K562 (cell line): ENCODE measurements around the gene FOSL1. TPM values are rescaled to one million over a fixed set of nuclear protein-coding genes. Genes with fewer than 3 reads are reported as not detected.
A peak's percentile ranks its signal among the peaks of the same experiment; 100 is the strongest.

ENCODE experiments used
- E2F3 ChIP-seq: fragments of 250-450 bp; sonication (Bioruptor Pico); IDR thresholded peaks from 2 replicates; pipeline ENCODE4 v1.4.0; 2020; ENCODE audit warnings: mild to moderate bottlenecking
- FUS ChIP-seq: fragments of 200-400 bp; formaldehyde crosslinking; optimal IDR thresholded peaks from 2 replicates; pipeline ENCODE3; 2017; ENCODE audit warnings: low read depth, low read length
- KDM4B ChIP-seq, 2 experiments: fragments of 450-650 bp in 1 of 2; sonication (generic) in 1 of 2; IDR thresholded peaks; 2 replicates each; pipeline ENCODE4 v1.6.1; 2016 to 2017; ENCODE audit warnings: borderline replicate concordance in 2 of 2, antibody characterized with exemption in 1 of 2, low read depth in 1 of 2, mild to moderate bottlenecking in 1 of 2
- PHTF2 ChIP-seq: fragments of 250-450 bp; sonication (Bioruptor Pico); IDR thresholded peaks from 2 replicates; pipeline ENCODE4 v1.5.0; 2021; ENCODE audit warnings: mild to moderate bottlenecking
- POLR3G ChIP-seq: IDR thresholded peaks from 2 replicates; pipeline ENCODE4 v1.6.1; 2011; ENCODE audit not compliant: insufficient read length, insufficient replicate concordance; ENCODE audit errors: extremely low read depth
- SNIP1 ChIP-seq: fragments of 450-650 bp; IDR thresholded peaks from 2 replicates; pipeline ENCODE4 v1.7.1; 2017; ENCODE audit warnings: low read depth, mild to moderate bottlenecking
- STAT5A ChIP-seq: IDR thresholded peaks from 2 replicates; pipeline ENCODE4 v1.6.1; 2012; ENCODE audit warnings: low read length, inconsistent platforms, borderline replicate concordance
- THRAP3 ChIP-seq: fragments of 450-650 bp; IDR thresholded peaks from 2 replicates; pipeline ENCODE4 v1.6.1; 2016; ENCODE audit warnings: mild to moderate bottlenecking, inconsistent platforms, borderline replicate concordance
- ZNF263 ChIP-seq: sonication (generic); formaldehyde crosslinking; IDR thresholded peaks from 2 replicates; pipeline ENCODE4 v1.8.0; 2022; ENCODE audit warnings: mild to moderate bottlenecking, missing genetic modification reagents, borderline replicate concordance
- ZNF589 ChIP-seq: fragments of 200-800 bp; sonication (Bioruptor generic); IDR thresholded peaks from 2 replicates; pipeline ENCODE4 v1.6.1; 2016; ENCODE audit warnings: low read depth, missing genetic modification characterization, missing compliant biosample characterization
- polyA plus RNA-seq, 8 experiments: library from polyadenylated mRNA; depleted of rRNA in 4 of 8; stranded (reverse) in 5 of 8; unstranded in 3 of 8; fragments of >200 nt; fragmentation: Nextera tagmentation in 2 of 8; fragmentation: Illumina TruSeq in 1 of 8; extraction: Ambion mirVana in 2 of 8; extraction: Trizol in 1 of 8; gene quantifications; 2 replicates each; pipeline versions ENCODE4 v1.2.1 to v1.2.3, GENCODE V29; 2011 to 2014; ENCODE audit warnings: inconsistent platforms in 1 of 8, missing spikeins in 1 of 8
- total RNA-seq, 7 experiments: library from RNA; depleted of rRNA in 6 of 7; stranded (reverse); fragments of >200 nt in 6 of 7; fragmentation: Illumina TruSeq in 2 of 7; extraction: Trizol in 2 of 7; gene quantifications; 2 replicates each; pipeline versions ENCODE4 v1.2.1 to v1.2.3, GENCODE V29; 2011 to 2021; ENCODE audit warnings: low replicate concordance in 1 of 7
- TF ChIP-seq, protein P1 (sequence below): IDR thresholded peaks from 2 replicates; pipeline ENCODE4 v1.6.1; 2016; ENCODE audit warnings: missing genetic modification characterization, missing compliant biosample characterization
- TF ChIP-seq, protein P2 (sequence below), 2 experiments: fragments of 150-350 bp in 1 of 2; IDR thresholded peaks; 2 replicates each; pipeline ENCODE4 v1.6.1; 2012 to 2016; ENCODE audit warnings: low read depth in 2 of 2, low read length in 2 of 2, mild to moderate bottlenecking in 1 of 2, moderate library complexity in 1 of 2
- TF ChIP-seq, protein P3 (sequence below): sonication (generic); formaldehyde crosslinking; IDR thresholded peaks from 2 replicates; pipeline ENCODE4 v1.8.1; 2023; ENCODE audit warnings: mild to moderate bottlenecking, missing genetic modification reagents
- TF ChIP-seq, protein P4 (sequence below), 2 experiments: IDR thresholded peaks; 2 replicates each; pipeline ENCODE4 v1.6.1; 2012; ENCODE audit warnings: improper control_type of control experiment in 2 of 2, low read depth in 2 of 2, low read length in 2 of 2, borderline replicate concordance in 1 of 2
- TF ChIP-seq, protein P5 (sequence below): fragments of 250-450 bp; sonication (Bioruptor Pico); IDR thresholded peaks from 2 replicates; pipeline ENCODE4 v1.8.0; 2022; ENCODE audit warnings: inconsistent platforms

The FOSL1 gene
- total and polyA plus RNA-seq, 9 of the 15 experiments (the other 6 are each of a cell fraction or from before 2014, with no cell fraction given) = 3.5 to 39.6 (median 10.0) TPM

DNA sequence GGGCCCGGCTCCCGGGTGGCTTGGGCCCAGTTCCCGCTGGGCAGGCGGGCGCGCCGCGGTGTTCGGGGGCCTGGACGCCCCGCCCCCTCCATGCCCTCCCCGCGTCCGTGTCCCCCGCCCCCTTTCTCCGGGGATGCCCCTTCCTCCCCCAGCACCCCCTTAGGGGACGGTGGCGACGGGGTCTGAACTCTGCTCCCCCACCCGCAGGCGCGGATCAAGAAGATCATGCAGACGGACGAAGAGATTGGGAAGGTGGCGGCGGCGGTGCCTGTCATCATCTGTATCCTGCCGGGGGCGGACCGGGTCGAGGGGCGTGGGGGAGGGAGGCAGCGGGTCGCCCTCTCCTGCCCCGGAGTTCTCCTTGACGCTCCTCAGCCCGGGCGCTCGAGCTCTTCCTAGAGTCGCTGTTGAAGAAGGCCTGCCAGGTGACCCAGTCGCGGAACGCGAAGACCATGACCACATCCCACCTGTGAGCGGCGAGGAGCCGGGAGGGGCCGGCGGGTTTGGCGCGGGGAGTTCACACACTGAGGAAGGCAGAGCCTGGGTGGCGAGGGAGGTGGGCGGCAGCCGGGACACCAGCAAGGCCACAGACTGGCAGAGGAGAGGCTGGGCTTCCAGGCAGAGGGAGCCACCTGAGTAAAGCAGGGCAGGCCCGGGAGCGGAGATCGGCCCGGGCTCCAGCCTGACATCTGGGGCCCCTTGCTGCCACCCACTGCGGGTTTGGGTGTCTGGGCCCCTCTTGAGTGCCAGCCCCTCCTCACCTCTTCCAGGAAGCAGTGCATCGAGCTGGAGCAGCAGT lies 19.6 kb upstream of the FOSL1 start (continued):
- TF ChIP-seq, protein P1, sequence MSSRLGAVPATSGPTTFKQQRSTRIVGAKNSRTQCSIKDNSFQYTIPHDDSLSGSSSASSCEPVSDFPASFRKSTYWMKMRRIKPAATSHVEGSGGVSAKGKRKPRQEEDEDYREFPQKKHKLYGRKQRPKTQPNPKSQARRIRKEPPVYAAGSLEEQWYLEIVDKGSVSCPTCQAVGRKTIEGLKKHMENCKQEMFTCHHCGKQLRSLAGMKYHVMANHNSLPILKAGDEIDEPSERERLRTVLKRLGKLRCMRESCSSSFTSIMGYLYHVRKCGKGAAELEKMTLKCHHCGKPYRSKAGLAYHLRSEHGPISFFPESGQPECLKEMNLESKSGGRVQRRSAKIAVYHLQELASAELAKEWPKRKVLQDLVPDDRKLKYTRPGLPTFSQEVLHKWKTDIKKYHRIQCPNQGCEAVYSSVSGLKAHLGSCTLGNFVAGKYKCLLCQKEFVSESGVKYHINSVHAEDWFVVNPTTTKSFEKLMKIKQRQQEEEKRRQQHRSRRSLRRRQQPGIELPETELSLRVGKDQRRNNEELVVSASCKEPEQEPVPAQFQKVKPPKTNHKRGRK (tag) = no peak
- TF ChIP-seq E2F3 (no peak), FUS (no peak), KDM4B (IDR thresholded peaks at IDR 0.05; ENCODE audit: borderline replicate concordance in 2 of 2, low read depth in 1 of 2) (0 out of 4 replicates have a peak, but pooled peaks of 1 of the 2 experiments have one; percentile 2), THRAP3 (no peak), PHTF2 (CRISPR knock-in tag) (no peak), ZNF263 (CRISPR knock-in tag) (no peak), ZNF589 (CRISPR knock-in tag) (0 out of 2 replicates have a peak, but pooled peaks have one; percentile 45), POLR3G (no peak), SNIP1 (no peak), STAT5A (no peak)
- TF ChIP-seq, protein P2, sequence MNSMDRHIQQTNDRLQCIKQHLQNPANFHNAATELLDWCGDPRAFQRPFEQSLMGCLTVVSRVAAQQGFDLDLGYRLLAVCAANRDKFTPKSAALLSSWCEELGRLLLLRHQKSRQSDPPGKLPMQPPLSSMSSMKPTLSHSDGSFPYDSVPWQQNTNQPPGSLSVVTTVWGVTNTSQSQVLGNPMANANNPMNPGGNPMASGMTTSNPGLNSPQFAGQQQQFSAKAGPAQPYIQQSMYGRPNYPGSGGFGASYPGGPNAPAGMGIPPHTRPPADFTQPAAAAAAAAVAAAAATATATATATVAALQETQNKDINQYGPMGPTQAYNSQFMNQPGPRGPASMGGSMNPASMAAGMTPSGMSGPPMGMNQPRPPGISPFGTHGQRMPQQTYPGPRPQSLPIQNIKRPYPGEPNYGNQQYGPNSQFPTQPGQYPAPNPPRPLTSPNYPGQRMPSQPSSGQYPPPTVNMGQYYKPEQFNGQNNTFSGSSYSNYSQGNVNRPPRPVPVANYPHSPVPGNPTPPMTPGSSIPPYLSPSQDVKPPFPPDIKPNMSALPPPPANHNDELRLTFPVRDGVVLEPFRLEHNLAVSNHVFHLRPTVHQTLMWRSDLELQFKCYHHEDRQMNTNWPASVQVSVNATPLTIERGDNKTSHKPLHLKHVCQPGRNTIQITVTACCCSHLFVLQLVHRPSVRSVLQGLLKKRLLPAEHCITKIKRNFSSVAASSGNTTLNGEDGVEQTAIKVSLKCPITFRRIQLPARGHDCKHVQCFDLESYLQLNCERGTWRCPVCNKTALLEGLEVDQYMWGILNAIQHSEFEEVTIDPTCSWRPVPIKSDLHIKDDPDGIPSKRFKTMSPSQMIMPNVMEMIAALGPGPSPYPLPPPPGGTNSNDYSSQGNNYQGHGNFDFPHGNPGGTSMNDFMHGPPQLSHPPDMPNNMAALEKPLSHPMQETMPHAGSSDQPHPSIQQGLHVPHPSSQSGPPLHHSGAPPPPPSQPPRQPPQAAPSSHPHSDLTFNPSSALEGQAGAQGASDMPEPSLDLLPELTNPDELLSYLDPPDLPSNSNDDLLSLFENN (IDR thresholded peaks at IDR 0.05; ENCODE audit: low read depth in 2 of 2, low read length in 2 of 2) = no peak
- TF ChIP-seq, protein P3, sequence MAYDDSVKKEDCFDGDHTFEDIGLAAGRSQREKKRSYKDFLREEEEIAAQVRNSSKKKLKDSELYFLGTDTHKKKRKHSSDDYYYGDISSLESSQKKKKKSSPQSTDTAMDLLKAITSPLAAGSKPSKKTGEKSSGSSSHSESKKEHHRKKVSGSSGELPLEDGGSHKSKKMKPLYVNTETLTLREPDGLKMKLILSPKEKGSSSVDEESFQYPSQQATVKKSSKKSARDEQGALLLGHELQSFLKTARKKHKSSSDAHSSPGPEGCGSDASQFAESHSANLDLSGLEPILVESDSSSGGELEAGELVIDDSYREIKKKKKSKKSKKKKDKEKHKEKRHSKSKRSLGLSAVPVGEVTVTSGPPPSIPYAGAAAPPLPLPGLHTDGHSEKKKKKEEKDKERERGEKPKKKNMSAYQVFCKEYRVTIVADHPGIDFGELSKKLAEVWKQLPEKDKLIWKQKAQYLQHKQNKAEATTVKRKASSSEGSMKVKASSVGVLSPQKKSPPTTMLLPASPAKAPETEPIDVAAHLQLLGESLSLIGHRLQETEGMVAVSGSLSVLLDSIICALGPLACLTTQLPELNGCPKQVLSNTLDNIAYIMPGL (CRISPR knock-in tag) = no peak
- TF ChIP-seq, protein P4, sequence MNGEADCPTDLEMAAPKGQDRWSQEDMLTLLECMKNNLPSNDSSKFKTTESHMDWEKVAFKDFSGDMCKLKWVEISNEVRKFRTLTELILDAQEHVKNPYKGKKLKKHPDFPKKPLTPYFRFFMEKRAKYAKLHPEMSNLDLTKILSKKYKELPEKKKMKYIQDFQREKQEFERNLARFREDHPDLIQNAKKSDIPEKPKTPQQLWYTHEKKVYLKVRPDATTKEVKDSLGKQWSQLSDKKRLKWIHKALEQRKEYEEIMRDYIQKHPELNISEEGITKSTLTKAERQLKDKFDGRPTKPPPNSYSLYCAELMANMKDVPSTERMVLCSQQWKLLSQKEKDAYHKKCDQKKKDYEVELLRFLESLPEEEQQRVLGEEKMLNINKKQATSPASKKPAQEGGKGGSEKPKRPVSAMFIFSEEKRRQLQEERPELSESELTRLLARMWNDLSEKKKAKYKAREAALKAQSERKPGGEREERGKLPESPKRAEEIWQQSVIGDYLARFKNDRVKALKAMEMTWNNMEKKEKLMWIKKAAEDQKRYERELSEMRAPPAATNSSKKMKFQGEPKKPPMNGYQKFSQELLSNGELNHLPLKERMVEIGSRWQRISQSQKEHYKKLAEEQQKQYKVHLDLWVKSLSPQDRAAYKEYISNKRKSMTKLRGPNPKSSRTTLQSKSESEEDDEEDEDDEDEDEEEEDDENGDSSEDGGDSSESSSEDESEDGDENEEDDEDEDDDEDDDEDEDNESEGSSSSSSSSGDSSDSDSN (IDR thresholded peaks at IDR 0.05; ENCODE audit: borderline replicate concordance in 1 of 2, low read depth in 2 of 2, low read length in 2 of 2) = no peak
- TF ChIP-seq, protein P5, sequence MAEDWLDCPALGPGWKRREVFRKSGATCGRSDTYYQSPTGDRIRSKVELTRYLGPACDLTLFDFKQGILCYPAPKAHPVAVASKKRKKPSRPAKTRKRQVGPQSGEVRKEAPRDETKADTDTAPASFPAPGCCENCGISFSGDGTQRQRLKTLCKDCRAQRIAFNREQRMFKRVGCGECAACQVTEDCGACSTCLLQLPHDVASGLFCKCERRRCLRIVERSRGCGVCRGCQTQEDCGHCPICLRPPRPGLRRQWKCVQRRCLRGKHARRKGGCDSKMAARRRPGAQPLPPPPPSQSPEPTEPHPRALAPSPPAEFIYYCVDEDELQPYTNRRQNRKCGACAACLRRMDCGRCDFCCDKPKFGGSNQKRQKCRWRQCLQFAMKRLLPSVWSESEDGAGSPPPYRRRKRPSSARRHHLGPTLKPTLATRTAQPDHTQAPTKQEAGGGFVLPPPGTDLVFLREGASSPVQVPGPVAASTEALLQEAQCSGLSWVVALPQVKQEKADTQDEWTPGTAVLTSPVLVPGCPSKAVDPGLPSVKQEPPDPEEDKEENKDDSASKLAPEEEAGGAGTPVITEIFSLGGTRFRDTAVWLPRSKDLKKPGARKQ (CRISPR knock-in tag) = no peak
